ENCODE data around the gene EPS8L2. TPM values are rescaled to one million over a fixed set of nuclear protein-coding genes. Genes with fewer than 3 reads are reported as not detected.
A peak's percentile ranks its signal among the peaks of the same experiment; 100 is the strongest.

Gene EPS8L2
- total and polyA plus RNA-seq, 2 of the 8 experiments (the other 6 are each of a cell fraction or from before 2014, with no cell fraction given): 38.5 to 57.0 TPM

- Histone ChIP-seq H2AFZ (ENCODE audit: low read length) (no peak overlapping the region), H3K23ac (ENCODE audit: insufficient read length) (no peak overlapping the region), H3K23me2 (ENCODE audit: low read depth, low read length) (no peaks in the 10 kb centered on the region), H3K79me2 (ENCODE audit: control insufficient read depth in 1 of 2, insufficient read depth in 2 of 2, low read length in 2 of 2) (no peaks in the 10 kb centered on the region), H2BK5ac (ENCODE audit: low read depth, low read length) (no peak overlapping the region), H3K4me1 (replicated peaks in 1 of 4; ENCODE audit: control insufficient read depth in 3 of 4, insufficient read depth in 4 of 4, low read length in 3 of 4) (no peaks in the 10 kb centered on the region), H3K4ac (replicated peaks; ENCODE audit: insufficient read length, low read depth, low read length) (no peak overlapping the region), H3K56ac (replicated peaks; ENCODE audit: insufficient read length, low read depth, low read length) (no peak overlapping the region), H3K27ac (ENCODE audit: low read depth, low read length) (no peak overlapping the region), H4K5ac (ENCODE audit: insufficient read length, low read depth, low read length) (no peak overlapping the region), H4K8ac (ENCODE audit: extremely low read depth, insufficient read depth, low read length) (peak overlapping the region; percentile 21; the same call in 1 of the 2 replicates), H2BK120ac (replicated peaks; ENCODE audit: low read depth, low read length) (no peak overlapping the region), H3K9ac (replicated peaks in 1 of 4; ENCODE audit: extremely low read depth in 1 of 4, low read depth in 3 of 4, low read length in 3 of 4) (no peak overlapping the region), H4K91ac (replicated peaks; ENCODE audit: insufficient read length, low read length) (no peak overlapping the region), H3K18ac (ENCODE audit: extremely low read depth, low read length) (no peak overlapping the region), H3K4me3 (ENCODE audit: extremely low read depth in 1 of 4, insufficient read depth in 2 of 4, low read depth in 3 of 4, low read length in 4 of 4) (no peak overlapping the region), H2BK15ac (ENCODE audit: low read length) (no peak overlapping the region), H3K27me3 (replicated peaks in 1 of 4; ENCODE audit: control insufficient read depth in 3 of 4, extremely low read depth in 1 of 4, insufficient read depth in 3 of 4, low read length in 3 of 4) (no peaks in the 10 kb centered on the region), H3K36me3 (ENCODE audit: control insufficient read depth in 2 of 4, insufficient read depth in 4 of 4, low read length in 3 of 4) (peaks cover 2 to 13% (median 5%) of the 10 kb centered on the region in 4 experiments; a peak in 7 of 8 replicates), H2BK12ac (ENCODE audit: low read depth, low read length) (no peak overlapping the region), H4K20me1 (replicated peaks in 1 of 2; ENCODE audit: control insufficient read depth in 1 of 2, insufficient read depth in 2 of 2, low read length in 2 of 2) (peaks cover 2% of the 10 kb centered on the region in 2 experiments), H3K14ac (ENCODE audit: insufficient read length) (no peak overlapping the region), H3K4me2 (ENCODE audit: insufficient read depth in 1 of 2, low read depth in 2 of 2, low read length in 2 of 2) (no peak overlapping the region), H2BK20ac (ENCODE audit: low read length) (no peak overlapping the region), H3K9me3 (ENCODE audit: insufficient read depth in 2 of 2, low read depth in 1 of 2, low read length in 1 of 2) (no peaks in the 10 kb centered on the region), H3K79me1 (ENCODE audit: low read depth, low read length) (no peaks in the 10 kb centered on the region), H2AK5ac (ENCODE audit: low read depth, low read length) (no peak overlapping the region)
- ChIA-PET CTCF (ENCODE audit: partially characterized antibody) (interaction anchor here (1.3 to 2.0 kb wide), 5 partner anchors 16 to 108 kb away, joined by 3 to 6 read pairs (median 3); no protein-coding TSS in a partner anchor), POLR2A (ENCODE audit: partially characterized antibody) (interaction anchor here (1.4 to 4.0 kb wide), 2 partner anchors 11 to 34 kb away, joined by 3 to 19 read pairs; no protein-coding TSS in a partner anchor)
- DNase-seq (ENCODE audit: low read depth in 1 of 2, low spot score in 2 of 2): no peak
- FAIRE-seq: no peak
- WGBS, 2 experiments (ENCODE audit: extremely low coverage in 1 of 2, insufficient coverage in 1 of 2, insufficient read length in 1 of 2, insufficient replicate concordance in 2 of 2, low coverage in 1 of 2, low lambda C conversion rate in 2 of 2, missing lambda C conversion rate in 1 of 2): 83 to 100% methylated on average over 2 to 14 of the region's 14 CpGs
- TF ChIP-seq ASH2L (IDR thresholded peaks at IDR 0.05; ENCODE audit: low read length) (no peak), SIRT6 (IDR thresholded peaks at IDR 0.05; ENCODE audit: low read length) (no peak), POLR2A (IDR thresholded peaks at IDR 0.05; ENCODE audit: control extremely low read depth in 1 of 2, low read depth in 2 of 2, low read length in 2 of 2) (no peak), JUN (IDR thresholded peaks at IDR 0.05; ENCODE audit: low read depth, low read length) (no peak), CHD2 (IDR thresholded peaks at IDR 0.05; ENCODE audit: low read length) (no peak), TAF1 (IDR thresholded peaks at IDR 0.05; ENCODE audit: low read depth, low read length) (no peak), BRCA1 (IDR thresholded peaks at IDR 0.05; ENCODE audit: low read depth, low read length) (no peak), CREB1 (IDR thresholded peaks at IDR 0.05) (no peak), EP300 (IDR thresholded peaks at IDR 0.05; ENCODE audit: borderline replicate concordance in 1 of 2, low read depth in 2 of 2, low read length in 2 of 2) (no peak), SIX5 (IDR thresholded peaks at IDR 0.05; ENCODE audit: low read depth, low read length) (no peak), KDM1A (IDR thresholded peaks at IDR 0.05; ENCODE audit: borderline replicate concordance, low read length) (no peak), SUZ12 (IDR thresholded peaks at IDR 0.05; ENCODE audit: low read length) (no peak), SP4 (IDR thresholded peaks at IDR 0.05; ENCODE audit: low read length) (no peak), TCF12 (IDR thresholded peaks at IDR 0.05; ENCODE audit: low read depth, low read length) (no peak), JUND (IDR thresholded peaks at IDR 0.05; ENCODE audit: low read length) (no peak), GABPA (IDR thresholded peaks at IDR 0.05; ENCODE audit: borderline replicate concordance, insufficient read depth, low read length) (no peak), RXRA (IDR thresholded peaks at IDR 0.05; ENCODE audit: insufficient read depth, low read depth, low read length) (no peak)
These were observed 48.3 kb upstream of the EPS8L2 start for GRCh38 chr11:657691-658126.

Data from H1 (cell line).